MM.1S (cell line): ENCODE results near the gene KCNQ1.

ENCODE experiments used
- CTCF ChIP-seq: fragments of 300-600 bp; sonication (generic); IDR thresholded peaks from 2 replicates; pipeline ENCODE4 v1.5.1; 2016; ENCODE audit warnings: antibody characterized with exemption, low read length, mixed read lengths
- EZH2 ChIP-seq: fragments of 300-600 bp; sonication (generic); optimal IDR thresholded peaks from 2 replicates; pipeline ENCODE3; 2017; ENCODE audit warnings: low read depth, mild to moderate bottlenecking, antibody characterized with exemption, low read length, mixed read lengths
- EZH2phosphoT487 ChIP-seq: fragments of 300-600 bp; sonication (generic); IDR thresholded peaks from 2 replicates; pipeline ENCODE4 v1.6.1; 2018; ENCODE audit warnings: antibody characterized with exemption, low read length

- TF ChIP-seq EZH2 (no peak), CTCF (no peak), EZH2phosphoT487 (no peak)
These were observed 85.5 kb downstream of the KCNQ1 start for GRCh38 chr11:2530131-2530854.
